Stomach (tissue), 4 donors: ENCODE data around the gene PLEKHG3.

ENCODE experiments used
- POLR2AphosphoS5 ChIP-seq, 3 donors: sonication (generic); formaldehyde crosslinking; IDR thresholded peaks; one replicate each; pipeline ENCODE4 v1.6.1; 2016; ENCODE audit warnings: antibody characterized with exemption in 3 of 3
- TF ChIP-seq, protein P1 (sequence below), 7 experiments: fragments of 450-650 bp in 4 of 7; fragments of 200-600 bp in 3 of 7; sonication (generic) in 3 of 7; IDR thresholded peaks; one replicate each; pipeline ENCODE4 v1.5.1; 2016 to 2019; ENCODE audit warnings: antibody characterized with exemption in 7 of 7, control low read depth in 2 of 7, mild to moderate bottlenecking in 1 of 7

- TF ChIP-seq, protein P1, sequence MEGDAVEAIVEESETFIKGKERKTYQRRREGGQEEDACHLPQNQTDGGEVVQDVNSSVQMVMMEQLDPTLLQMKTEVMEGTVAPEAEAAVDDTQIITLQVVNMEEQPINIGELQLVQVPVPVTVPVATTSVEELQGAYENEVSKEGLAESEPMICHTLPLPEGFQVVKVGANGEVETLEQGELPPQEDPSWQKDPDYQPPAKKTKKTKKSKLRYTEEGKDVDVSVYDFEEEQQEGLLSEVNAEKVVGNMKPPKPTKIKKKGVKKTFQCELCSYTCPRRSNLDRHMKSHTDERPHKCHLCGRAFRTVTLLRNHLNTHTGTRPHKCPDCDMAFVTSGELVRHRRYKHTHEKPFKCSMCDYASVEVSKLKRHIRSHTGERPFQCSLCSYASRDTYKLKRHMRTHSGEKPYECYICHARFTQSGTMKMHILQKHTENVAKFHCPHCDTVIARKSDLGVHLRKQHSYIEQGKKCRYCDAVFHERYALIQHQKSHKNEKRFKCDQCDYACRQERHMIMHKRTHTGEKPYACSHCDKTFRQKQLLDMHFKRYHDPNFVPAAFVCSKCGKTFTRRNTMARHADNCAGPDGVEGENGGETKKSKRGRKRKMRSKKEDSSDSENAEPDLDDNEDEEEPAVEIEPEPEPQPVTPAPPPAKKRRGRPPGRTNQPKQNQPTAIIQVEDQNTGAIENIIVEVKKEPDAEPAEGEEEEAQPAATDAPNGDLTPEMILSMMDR (IDR thresholded peaks at IDR 0.05): no peak
- no peak for TF ChIP-seq POLR2AphosphoS5 (IDR thresholded peaks at IDR 0.05)
Measured at GRCh38 chr14:64683264-64683663, 21.0 kb upstream of the PLEKHG3 start.
